ENCODE results near the gene GHRL.
A peak's percentile ranks its signal among the peaks of the same experiment; 100 is the strongest.

The GHRL gene

GRCh38 chr3:10255835-10256234 lies 36.9 kb downstream of the GHRL start:
- no peak overlapping the region for H3K4me3 ChIP-seq (ENCODE audit: control insufficient read depth, low read depth, low read length)
- no peak for TF ChIP-seq CTCF (IDR thresholded peaks at IDR 0.05; ENCODE audit: control insufficient read depth, insufficient read depth, low read depth, low read length, missing control alignments)
- no peak for DNase-seq (ENCODE audit: low read depth)

GRCh38 chr3:10253731-10254130 lies 39.0 kb downstream of the GHRL start:
- no peak overlapping the region for H3K4me3 ChIP-seq (ENCODE audit: control insufficient read depth, low read depth, low read length)
- no peak for DNase-seq (ENCODE audit: low read depth)
- TF ChIP-seq CTCF (IDR thresholded peaks at IDR 0.05; ENCODE audit: control insufficient read depth, insufficient read depth, low read depth, low read length, missing control alignments), result no peak

GRCh38 chr3:10251006-10251405 lies 41.7 kb downstream of the GHRL start:
- H3K4me3 ChIP-seq (ENCODE audit: control insufficient read depth, low read depth, low read length), result no peak overlapping the region
- DNase-seq (ENCODE audit: low read depth), result no peak
- no peak for TF ChIP-seq CTCF (IDR thresholded peaks at IDR 0.05; ENCODE audit: control insufficient read depth, insufficient read depth, low read depth, low read length, missing control alignments)

- no peak for TF ChIP-seq CTCF (IDR thresholded peaks at IDR 0.05; ENCODE audit: control insufficient read depth, insufficient read depth, low read depth, low read length, missing control alignments)
- no peak for DNase-seq (ENCODE audit: low read depth)
- peak overlapping the region; percentile 98 for H3K4me3 ChIP-seq (ENCODE audit: control insufficient read depth, low read depth, low read length)
Measured at GRCh38 chr3:10249833-10250232, 42.9 kb downstream of the GHRL start.

GRCh38 chr3:10248984-10249748 lies 43.6 kb downstream of the GHRL start:
- no peak for DNase-seq (ENCODE audit: low read depth)
- peak overlapping the region; percentile 98 for H3K4me3 ChIP-seq (ENCODE audit: control insufficient read depth, low read depth, low read length)
- TF ChIP-seq CTCF (IDR thresholded peaks at IDR 0.05; ENCODE audit: control insufficient read depth, insufficient read depth, low read depth, low read length, missing control alignments), result no peak

GRCh38 chr3:10248184-10248983 lies 44.4 kb downstream of the GHRL start, which contains the start of gene TATDN2:
Gene TATDN2 (plus strand): TSS chr3:10248459. CDS start chr3:10249201, 742 bp downstream.
- peak; percentile 81 for DNase-seq (ENCODE audit: low read depth)
- TF ChIP-seq CTCF (IDR thresholded peaks at IDR 0.05; ENCODE audit: control insufficient read depth, insufficient read depth, low read depth, low read length, missing control alignments), result no peak

More at GRCh38 chr3:10248184-10248983, 44.4 kb downstream of the GHRL start, which contains the start of gene TATDN2:
- H3K4me3 ChIP-seq (ENCODE audit: control insufficient read depth, low read depth, low read length), result peak within 1 kb of the TSS; percentile 98

Measured in AG09309 (cell line).